Femur (tissue), 1 donor: ENCODE measurements around the gene ARPC1A.

Experiments
- DNase-seq: peaks from one replicate; pipeline ENCODE4 v3.0.0-alpha.2; 2017

ARPC1A gene

DNA sequence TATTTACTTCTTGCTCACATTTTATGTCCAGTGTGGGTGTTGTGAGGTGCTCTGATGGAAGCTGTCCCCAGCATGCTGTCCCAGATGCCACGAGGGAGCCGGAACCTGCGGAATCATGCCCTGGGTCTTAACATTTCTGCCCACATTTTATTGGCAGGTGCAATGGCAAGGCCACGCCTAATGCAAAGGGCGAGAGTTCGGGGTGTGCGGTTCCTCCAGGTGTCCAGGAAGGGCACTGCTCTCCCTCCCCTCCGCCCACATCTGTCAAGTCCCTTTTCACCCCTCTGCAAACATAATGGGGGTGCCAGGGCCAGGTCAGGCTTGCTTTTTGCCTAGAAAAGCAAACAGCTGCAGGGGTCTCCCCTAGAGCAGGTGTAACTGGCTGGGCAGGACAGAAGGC is 66.3 kb downstream of the ARPC1A start:
- DNase-seq: no peak

DNA sequence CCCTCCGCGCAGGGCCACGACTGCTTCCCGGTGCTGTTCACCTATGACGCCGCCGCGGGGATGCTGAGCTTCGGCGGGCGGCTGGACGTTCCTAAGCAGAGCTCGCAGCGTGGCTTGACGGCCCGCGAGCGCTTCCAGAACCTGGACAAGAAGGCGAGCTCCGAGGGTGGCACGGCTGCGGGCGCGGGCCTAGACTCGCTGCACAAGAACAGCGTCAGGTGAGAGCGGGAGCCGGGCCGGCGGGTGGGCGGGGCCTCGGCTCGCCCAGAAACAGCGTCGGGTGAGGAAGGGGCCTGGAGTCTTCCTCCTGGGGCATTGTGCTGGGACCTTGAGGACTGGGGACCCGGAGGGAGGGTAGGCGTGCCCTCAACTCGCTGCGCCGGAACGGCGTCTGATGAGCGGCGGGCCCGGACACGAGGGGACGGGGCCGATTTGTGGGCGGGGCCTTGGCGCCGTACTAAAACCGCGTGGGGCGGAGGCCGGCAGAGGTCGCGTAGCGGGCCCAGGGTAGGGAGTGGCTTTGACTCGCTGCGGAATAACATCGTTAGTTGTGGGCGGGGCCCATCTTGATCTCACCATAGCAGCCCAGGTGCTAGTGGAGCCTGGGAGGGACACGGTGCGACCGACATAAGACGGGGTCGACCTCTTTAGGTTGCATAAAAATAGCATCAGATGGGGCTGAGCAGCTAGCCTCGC is 67.1 kb downstream of the ARPC1A start:
- peak; percentile 80 for DNase-seq

DNA sequence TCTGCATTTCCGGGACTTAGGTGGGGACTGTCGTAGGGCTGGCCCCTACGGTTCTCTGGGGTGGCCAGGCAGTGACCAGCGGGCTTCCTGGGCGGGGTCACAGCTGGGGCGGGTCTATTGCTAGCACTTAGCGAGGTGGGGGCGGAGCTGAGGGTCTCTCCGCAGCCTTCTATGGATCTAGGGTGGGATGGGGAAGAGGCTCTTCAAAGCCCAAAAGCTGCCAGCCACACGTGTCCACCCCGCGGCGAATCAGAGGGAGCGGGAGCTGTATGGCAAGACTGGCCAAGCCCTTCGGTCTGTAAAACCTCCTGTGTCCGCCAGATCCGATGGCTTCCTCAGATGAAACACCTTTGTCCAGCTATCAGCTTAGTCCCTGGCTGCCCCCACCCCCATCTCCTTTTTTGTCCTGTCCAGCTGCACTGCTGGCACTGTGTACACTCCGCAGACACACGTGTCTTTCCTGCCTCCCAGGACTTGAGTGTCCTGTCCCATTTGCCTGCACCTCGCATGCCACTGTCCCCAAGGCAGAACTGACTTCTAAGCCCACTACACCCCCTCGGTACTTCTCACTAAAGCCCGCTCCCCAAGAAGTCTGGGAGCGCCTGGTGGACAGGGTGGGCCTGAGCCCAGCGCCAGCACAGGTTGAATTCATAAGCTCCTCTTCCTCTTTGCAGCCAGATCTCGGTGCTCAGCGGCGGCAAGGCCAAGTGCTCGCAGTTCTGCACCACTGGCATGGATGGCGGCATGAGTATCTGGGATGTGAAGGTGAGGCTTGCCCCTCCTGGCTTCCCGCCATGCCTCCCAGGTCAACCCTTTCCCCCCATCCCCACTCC is 67.9 kb downstream of the ARPC1A start:
- DNase-seq: peak; percentile 66

DNA sequence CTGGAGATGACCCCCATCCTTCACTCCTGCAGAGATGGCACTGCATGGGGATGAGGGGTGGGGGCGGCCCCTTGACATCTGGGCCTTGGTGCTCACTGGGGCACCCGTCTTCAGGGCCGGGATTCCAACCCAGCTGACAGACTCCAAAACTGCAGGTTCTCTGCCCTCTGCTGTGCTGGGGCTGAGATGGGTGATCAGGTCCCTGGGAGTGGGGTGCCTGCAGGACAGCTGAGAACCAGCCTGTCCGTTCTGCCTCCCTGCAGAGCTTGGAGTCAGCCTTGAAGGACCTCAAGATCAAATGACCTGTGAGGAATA is 68.4 kb downstream of the ARPC1A start:
- no peak for DNase-seq

DNA sequence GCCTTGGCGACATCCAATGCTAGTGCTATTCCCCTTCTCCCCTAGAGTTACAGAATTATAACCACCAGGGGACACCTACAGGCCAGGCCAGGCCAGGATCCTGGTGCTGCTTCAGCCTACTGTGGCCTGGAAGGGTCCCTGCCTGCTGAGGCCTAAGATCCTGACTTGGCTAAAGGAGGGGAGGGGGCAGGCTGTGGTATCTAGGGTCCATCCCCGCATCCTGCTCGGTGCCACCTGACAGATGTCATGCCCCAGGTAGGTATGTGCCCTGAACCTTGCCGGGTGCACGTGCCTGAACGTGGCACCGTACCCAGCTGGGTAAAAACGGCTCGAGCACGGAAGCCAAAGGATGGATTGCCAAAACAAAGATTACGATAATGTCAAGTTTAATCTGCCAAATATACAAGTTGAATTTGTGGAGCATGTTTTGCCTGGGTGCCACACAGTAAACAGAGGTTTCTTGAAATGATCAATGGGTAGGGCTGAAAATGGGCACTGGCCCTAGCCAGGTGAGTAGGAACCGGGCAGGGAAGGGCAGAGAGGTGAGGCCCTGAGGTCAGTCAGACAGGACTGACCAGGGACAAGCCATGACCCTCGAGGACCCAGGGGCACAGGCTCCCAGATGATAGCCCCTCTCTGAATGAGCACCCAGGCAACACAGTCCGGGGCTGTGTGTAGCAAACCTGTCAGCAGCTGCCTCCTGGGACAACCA is 70.1 kb downstream of the ARPC1A start:
- no peak for DNase-seq

DNA sequence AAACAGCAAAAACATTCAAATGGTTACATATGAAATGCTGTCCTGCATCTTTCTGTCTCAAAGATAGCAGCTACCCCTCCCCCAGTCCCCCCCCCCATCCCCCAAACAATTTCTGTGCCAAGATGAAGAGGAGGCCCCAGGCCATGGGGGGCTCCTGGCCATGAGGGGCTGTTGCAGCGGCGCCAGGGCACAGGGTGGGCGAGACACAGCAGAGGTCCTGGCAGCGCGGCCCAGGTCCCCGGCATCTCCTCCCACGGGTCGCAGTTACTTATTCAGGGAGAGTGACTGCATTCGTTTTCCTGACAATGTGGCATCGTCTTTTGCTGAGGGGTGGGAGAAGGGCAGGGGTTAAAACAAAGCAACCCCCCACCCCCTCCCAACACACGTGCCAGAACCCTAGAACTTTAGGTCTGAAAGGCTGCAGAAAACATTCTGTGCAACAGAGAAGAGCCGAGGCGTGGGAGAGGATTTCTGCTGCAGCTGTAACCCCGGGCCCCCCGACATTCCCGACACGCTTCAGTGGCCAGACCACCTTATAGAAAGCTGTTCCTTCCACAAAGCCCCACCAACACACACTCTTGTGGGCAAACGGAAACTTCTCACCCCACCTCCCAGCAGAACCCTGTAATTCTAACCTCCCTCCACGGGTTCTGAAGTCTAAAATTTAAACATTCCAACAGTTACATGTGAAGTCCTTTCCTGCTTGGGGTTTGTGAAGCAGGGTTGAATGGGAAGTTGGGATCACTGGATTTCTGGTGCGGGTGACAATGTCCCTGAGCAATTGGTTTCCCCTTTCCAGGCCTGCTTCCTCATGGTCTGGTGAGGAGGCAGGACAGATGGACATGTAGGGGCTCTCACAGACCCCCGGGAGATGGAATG is 71.0 kb downstream of the ARPC1A start:
- DNase-seq: no peak

DNA sequence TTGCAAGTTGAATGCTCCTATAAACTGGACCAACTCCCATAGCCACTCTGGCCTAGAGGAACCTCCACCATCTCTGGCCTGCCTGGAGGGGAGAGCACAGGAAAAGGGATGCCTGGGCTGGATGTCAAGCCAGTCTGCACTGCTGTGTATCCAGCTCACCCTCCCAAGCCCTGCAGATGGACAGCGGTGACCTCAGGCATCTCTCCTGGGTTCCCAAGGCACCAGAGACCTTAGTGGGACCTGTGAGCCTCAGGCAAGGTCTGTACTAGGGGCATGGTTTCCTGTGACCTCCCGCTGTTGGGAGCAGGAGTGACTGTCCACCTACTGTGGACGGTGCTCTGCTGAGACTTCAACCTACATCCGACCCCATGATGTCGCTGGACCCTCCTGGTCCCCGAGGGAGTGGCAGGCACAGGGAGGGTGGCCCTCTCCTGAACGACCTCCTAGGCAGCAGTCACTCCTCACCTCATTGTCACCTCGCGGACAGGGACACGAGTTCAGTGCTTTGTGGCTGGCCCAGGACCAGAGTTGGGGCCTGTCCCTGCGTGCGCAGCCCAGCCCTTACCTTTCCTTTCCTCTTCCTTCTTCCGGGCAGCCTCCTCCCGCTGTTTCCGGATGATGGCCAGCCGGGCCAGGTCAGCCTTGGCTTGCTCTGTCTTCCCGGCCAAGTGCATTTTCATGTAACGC is 71.7 kb downstream of the ARPC1A start:
- no peak for DNase-seq

DNA sequence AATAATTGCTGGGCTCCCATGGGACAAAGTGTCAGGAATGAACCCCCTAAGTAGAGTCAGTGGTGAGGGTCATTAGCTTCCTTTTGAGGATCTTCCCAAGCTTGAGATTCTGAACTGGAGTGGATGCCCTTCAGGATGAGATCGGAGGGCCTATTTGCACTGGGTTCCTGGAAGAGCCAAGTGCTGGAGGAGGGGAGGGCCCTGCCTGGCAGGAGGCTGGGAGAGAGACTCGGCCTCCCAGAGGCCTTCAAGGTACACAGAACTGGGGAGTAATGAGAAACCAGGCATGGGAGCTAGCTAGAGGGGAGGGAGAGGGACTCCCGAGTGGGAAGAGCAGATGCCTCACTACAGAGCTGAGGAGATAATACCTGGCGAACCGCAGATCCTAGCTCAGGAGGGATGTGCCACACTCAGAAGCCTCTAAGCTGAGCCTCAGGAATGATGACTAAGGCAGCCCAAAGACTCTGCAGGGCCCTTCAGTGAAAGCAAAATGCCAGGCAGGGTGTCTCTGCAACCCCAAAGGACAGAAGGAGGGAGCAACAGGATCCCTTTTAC is 73.3 kb downstream of the ARPC1A start:
- no peak for DNase-seq

DNA sequence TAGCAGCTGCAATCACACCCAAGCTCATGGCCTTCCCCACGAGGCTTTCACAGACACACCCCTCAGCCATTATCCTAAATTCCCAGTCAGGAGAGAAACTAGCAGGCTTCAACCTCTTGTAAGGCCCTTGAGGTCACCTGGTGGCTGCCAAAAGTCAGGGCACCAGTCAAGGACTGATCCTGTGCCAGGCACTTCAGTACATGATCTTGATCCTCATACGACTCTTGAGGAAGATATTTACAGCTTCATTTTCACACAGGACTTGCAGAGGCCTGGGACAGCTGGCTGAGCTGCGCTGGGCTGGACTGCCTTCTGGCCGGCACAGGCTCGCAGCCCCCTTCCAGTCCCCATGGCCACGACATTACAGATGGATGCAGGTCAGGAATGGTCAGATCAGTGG is 73.9 kb downstream of the ARPC1A start:
- no peak for DNase-seq

DNA sequence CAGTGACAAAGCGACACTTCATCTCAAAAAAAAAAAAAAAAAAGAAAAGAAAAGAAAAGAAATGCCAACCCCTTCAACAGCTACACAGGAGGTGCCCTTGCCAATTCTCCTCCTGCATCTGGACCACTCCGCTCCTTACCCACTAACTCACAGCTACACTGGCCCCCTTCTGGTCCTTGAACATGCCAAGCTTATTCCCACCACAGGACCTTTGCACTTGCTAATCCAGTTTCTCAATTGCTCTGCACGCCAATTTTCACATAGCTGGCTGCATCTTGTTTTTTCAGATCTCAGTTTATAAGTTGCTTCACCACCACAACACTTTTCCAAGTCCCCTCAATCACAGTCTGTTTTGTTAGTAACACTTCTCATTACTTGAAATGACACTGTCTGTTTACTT is 77.2 kb downstream of the ARPC1A start:
- no peak for DNase-seq

DNA sequence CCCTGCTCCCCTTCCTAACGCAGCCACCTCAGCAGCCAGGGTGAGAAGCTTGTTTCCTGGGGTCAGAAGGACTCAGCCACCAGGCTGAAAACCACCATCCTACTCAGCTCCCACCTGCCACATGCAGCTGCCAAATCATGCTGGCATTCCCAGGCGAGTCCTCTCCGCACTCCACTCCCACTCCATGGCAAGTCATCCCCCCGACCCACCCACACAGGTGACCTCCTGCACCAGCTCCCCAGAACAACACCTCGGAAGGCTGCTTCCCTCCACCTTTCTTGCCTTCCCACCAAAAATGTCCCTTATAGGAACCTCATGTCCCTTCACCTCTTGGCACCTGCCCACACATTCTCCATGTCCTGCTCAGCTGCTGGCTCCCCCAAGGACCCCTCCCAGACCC is 78.1 kb downstream of the ARPC1A start:
- no peak for DNase-seq

DNA sequence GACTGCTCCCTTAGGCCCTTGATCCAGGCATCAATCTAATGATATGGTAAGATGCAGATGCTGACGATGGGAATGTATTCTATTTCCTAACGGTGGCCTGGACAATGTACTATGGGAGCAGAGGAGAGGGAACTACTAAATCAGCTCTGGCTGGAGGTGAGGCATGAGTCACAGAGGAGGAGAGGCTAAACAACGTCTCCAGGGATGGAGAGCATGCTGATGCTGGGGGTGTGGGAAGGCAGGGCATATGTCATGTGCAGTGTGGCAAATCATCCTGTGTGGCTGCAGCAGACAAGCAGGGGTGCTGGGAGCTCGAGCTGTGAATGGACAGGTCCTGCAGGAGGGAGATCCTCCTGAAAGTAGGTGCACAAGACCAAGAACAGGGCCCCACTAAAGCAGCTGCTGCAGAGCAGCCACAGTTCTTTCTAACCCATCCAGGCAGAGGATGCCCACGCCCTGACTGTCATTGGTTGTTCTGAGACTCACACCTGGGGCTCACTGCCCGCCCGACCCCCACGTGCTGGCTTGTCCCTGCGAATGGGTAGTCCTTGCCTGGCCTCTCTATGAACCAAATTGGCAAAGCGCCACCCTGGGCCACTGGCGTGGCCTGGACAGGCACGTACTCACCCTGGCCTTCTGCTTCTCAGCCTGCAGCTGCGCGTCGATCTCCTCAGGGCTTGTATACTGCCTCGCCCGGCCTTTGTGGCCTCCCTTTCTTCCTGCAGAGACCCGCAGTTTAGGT is 78.7 kb downstream of the ARPC1A start:
- DNase-seq: no peak

DNA sequence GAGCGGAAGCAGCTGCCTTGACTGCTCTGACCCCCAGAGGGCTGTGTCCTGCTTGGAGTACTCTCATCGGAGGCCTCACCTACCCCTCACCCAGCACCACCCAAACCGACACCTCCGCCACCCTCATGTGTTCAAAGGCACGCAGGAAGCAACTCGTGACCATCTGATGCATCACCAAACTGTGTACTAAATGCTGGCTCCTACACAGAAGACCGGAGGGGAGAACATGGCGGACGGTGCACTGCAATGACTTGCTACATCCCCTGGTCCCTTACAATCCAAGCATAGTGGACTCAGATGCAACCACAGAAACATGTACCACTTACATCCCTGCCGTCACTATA is 79.3 kb downstream of the ARPC1A start:
- no peak for DNase-seq

DNA sequence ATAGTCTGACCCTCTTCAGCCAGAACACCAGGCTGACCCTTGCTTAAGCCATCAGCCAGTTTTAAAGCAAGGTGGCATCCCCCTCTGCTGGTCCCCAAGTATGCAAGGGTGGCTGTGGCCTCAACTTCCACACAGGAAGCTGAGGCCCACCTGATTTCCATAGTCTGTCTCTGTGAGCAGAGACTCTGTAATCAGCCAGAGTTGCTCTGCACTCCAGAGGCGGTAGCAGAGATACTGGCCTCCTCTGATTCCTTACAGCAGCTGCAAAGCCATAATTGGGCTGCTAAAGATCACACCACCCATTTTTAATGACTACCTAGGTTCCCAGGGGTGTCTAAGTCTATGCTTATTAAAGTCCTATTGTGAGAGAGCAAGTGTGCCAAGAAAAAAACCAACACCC is 80.9 kb downstream of the ARPC1A start:
- no peak for DNase-seq

DNA sequence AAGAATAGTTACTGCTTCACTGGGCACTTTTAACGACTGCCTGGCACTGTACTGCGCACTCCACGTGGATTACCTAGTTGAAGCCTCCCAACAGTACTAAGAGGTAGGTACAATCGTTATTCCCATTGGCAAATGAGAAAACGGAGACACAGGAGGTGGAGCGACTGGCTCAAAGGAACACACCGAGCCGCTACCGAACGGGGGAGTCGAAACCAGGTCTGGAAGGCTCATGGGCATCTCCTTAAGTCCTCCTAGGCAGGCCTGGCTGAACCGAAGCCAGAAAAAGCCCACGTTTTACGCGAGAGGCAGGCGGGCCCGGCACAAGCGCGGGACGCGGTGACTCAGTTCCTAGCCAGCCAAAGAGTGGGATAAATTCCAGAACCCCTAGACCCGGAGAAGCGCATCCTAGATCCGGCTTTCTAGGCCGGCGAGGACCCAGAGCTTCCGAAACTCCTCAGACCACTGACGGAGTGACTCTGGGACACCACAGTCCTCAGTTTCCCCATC is 82.2 kb downstream of the ARPC1A start:
- DNase-seq: peak; percentile 71

DNA sequence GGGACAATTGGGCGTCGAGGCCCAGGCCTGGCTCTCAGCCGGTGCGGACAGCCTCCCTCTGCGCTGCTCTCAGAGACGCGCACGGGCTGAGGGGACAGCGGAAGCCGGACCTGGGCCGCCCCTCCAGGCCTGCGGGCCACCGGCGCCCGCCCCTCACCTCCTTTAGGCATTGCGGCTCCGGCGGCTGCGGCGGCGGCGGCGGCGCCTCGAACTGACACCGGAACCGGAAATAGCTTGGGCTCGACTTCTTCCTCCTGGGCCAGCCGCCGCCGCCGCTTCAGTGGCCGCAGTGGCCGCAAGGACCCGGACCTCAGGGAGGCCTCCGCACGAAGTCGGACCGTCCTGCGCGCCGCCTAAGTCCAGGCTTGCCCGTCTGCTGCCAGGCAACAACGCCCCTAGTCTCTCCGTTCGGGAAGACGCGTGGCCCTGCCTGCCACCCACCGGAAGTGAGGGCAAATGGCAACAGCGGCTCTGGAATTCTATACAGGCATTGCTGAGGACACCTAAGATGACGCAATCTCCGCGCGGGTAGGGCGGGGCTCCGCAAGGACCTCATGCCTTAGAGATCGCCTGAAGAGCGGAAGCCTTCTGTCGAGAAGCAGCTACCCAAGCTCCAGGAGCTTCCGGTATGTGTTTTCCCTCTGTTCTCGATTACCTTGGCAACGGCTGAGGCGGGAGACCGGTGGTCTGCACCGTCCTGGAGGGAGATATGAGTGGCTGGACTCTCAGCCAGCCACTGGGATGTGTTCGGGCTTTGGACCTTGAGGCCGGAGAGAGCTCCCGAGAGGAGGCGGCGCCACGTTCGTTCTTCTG is 82.9 kb downstream of the ARPC1A start, which contains the start of the genes BUD31 and PDAP1:
Gene BUD31 (plus strand): TSS at position 591 of the 813 bp plus-strand sequence. CDS start 2,124 bp downstream, outside the sequence.
Gene PDAP1 (minus strand): TSS at position 219 of the 813 bp plus-strand sequence. CDS start 49 bp downstream, at position 170.
- peak; percentile 95 for DNase-seq

DNA sequence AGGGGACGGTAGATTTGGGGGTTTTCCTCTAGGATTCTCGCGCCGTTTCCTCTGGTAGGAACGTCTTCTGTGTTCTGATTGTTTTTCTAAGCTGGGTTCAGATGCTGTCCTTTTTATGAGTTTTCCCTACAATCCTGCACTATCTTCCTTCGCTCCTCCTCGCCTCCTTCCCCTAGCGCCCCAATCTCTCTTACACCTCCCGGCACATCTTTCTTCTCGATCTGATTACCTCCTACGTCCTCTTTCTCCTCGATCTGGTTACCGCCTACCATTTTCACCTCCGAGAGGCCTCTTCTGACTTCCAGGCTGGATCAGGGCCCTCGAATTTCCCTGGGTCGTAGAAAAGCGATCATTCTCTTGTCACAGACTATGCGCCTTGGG is 83.5 kb downstream of the ARPC1A start:
- no peak for DNase-seq

DNA sequence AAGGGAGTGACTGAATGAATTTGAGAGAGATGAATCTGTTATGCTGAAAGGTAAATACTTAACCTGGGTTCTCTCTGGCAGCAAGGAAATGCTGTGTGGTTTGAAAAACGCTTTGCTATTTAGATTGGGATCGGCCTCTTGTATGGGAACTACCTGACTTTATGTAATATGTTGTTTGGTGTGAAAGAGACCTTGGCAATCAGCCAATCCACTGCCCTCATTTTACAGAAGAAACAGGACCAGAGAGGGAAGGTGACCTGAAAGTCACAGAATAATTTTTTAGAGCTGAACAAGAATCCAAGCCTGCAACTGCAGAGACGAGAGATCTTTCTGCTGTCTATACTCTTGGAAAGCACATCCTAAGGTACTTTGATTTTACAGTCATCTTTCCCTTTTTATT is 84.1 kb downstream of the ARPC1A start:
- no peak for DNase-seq

DNA sequence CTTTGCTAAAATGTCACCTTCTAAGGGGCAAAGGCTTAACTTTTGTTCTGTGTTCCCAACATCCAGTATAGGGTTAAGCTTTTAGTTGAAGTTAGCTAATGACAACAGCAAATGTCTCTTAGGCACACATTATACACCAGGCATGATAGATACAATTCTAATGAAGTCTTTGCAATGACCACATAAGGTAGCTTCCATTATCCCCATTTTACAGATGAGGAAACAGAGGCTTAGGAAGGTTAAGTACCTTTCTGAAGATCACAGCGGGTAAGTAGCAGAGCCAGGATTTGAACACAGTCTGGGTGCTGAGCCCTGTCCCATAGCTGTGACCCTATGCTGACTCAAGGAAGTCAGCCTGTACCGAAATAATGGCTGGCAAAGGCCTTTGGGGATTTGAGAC is 84.9 kb downstream of the ARPC1A start:
- no peak for DNase-seq

DNA sequence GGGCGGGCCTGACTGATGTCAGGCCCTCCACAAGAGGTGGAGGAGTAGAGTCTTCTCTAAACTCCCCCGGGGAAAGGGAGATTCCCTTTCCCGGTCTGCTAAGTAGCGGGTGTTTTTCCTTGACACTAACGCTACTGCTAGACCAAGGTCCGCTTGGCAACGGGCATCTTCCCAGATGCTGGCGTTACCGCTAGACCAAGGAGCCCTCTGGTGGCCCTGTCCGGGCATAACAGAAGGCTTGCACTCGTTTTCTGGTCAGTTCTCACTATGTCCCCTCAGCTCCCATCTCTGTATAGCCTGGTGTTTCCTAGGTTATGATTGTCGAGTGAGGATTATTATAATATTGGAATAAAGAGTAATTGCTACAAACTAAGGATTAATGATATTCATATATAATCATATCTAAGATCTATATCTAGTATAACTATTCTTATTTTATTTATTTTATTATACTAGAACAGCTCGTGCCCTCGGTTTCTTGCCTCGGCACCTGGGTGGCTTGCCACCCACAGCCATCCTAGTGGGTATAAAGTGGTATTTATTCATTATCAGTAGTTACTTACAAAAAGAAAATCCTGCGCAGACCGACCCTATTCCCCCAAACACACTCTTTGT is 89.9 kb downstream of the ARPC1A start:
- DNase-seq: peak; percentile 52
